NCI-H2081 (cell line): Measurements from ENCODE around the gene GNA12.

Experiments
- DNase-seq, 2 experiments: peaks; one replicate each; lab custom pipeline; 2025; lab: John Stamatoyannopoulos, UW

The GNA12 gene

DNA sequence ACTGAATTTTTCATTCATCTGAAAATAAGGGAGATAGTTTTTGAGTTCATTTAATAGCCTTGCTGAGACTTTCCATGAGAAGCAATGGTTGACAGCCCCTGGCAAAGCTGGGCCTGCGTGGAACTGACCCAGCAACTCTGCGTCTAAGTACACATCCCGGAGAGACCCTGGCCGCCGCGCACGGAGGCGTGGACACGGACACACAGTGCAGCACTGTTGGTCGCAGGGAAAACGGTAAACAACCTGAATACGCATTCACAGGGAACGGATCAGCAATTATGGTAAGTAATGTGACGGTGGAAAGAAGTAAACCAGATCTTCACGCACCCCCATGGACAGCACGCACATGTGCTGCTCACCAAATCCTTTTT, 28.2 kb downstream of the GNA12 start:
- DNase-seq, result no peak

DNA sequence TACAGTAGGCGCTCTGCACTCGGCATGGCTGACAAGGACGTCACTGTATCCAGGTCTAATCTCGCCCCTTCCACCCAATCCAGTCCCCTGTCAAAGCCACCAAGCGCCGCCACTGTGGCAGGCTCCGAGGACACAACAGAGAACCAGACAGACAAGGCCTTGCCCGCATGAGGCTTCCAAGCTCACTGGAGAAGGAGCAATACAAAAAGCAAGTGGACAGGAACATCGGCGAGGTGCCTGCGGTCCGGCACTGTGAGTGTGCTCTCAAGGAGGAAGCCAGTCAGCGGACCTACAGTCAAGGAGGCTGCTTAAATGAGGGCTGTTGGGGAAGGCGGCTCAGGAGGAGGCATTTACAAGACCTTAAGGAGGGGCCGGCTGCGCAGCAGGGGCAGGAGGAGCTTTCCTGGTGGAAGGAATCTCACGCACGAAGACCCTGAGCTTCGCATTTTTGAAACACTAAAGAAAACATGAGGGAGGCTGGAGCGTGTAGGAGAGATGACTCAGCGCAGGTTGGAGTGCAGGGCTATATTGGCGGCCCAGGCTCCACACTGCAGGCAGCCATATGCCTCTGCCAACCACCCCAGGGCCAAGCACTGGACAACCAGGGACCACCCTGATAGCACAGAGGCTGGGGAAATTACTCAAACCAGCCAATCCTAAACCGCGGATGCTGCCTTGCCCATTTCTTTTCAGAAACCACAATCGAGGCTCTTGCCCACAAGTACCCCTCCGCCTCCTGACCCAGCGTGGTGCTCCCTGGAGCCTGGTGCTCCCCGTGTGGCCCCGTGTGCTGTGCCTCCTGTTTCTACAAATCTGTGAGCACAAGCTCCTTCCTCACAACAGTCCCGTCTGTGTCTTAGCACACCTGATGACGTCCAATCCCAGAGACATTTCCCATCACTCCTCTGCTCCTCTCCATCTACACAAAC, 28.9 kb downstream of the GNA12 start:
- no peak for DNase-seq

DNA sequence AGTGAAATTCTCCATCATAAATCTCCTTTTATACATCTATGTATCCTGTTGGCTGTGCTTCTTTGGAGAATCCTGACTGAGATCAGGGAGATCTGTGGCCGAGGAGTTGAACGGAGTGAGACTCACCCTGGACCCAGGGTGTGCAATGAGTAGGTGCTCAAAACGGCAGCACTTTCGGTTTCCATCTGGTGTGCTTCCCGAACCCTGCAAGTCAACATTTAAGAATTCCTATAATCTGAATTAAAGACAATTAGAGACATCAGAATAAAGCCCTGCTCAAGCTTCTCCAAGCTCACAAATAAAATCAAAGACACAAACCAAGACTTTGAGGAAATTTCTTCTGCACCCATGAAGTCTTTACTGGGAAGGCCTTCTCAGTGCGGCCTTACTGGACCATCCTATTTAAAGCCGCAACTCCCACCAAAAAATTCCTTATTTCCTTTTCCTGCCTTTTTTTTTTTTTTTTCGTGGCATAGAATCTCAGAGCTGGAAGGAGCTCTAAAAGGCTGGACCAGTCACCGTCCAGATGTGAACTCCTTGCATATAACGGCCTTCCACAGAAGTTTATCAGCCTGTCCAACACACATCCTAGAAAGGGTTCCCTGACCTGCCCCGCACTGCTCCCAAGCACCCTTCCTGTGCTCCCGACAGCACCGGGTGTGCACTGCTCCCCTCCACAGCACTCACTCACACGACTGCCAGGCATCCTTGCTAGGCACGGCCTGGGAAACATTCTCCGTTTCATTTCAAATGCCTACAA, 29.7 kb downstream of the GNA12 start:
- no peak for DNase-seq

DNA sequence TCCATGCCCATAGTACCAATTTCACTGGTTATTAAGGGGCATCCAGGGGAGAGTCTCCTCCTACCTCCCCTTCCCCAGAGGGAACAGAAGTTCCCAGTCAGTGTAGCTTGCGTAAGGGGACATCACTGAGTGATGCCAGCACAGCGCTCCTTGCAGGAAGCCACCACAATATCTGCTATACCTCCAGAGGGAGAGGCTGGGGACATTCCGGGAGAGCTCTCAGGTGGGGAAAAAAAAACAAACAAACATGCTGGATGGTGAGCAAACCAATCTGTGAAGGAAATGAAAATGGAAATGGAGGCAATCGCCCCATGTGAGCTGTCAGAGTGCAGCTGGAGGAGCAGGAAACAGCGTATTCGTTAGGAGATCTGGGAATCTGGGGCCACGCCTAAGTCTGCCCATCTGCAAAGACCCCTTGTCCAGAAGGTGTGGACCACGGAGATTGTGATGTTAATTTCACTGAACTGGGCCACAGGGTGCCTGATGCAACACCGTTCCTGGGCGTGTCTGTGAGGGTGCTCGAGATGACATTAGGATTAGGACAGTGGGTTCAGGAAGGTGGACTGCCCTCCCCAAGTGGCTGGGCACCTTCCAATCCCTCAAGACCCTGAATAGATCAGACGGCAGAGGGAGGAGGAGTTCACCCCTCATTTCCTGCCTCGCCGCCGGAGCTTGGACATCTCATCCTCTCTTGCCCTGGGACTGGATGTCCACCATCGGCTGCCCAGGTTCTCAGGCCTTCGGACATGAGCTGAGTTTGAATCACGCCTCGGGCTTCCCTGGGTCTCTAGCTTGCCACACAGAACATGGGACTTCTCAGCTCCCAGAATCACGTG, 30.5 kb downstream of the GNA12 start:
- DNase-seq, result no peak

DNA sequence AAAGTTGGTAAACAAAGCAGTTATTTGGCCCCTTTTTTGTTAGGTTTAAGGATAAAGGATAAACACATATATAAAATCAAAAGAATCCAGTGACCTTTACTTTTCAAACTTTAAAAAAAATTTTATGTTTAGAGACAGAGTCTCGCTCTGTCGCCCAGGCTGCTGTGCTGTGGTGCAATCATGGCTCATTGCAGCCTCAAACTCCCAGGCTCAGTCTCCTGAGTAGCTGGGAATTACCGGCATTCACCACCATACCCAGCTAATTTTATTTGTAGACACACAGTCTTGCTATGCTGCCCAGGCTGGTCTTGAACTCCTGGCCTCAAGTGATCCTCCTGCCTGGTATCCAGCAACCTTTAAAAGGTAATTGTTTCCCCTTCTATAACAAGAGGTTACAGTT, 31.3 kb downstream of the GNA12 start:
- DNase-seq, result no peak

DNA sequence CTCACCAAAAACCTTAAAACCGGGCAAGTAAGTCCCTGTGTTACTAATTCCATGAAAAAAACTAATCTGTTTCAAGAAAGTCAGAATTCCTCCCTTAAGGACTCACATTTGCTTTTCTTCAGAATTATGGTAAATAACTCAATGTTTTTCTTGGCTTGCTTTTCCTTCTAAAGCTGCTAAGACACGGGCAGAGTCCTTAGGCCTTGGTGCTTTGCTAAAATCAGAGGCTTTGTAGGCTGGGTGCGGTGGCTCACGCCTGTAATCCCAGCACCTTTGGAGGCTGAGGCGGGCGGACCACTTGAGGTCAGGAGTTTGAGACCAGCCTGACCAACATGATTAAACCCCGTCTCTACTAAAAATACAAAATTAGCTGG, 32.0 kb downstream of the GNA12 start:
- DNase-seq, result no peak

DNA sequence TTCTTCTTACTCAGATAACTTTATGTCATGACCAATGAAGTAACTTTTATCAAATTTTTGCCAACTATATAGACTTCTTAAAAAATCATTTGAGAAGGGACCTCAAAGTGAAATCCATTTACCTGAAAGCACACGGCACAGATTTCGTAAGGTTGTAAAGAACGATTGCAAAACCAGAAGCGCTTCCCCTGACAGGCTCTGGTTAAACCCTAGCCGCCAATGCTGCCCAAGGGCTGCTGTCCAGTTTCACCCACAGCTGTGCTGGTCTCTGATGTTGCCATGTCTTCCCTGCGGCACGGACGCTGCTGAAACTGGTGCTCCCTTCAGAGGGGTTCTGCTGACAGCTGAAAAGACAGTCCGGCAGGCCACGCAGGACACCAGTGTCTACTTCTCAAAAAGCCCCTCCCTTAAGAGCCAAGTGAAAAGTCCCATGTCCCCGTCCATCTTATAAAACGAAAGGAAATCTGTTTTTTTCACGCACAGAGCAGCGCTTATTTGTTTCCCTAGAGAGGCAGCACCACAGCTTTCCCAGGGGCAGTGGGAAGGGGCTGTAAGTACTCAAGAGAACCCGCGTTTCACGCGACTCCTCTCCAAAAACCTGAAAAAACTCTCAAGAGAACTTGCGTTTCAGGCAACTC, 32.5 kb downstream of the GNA12 start:
- DNase-seq, result no peak

DNA sequence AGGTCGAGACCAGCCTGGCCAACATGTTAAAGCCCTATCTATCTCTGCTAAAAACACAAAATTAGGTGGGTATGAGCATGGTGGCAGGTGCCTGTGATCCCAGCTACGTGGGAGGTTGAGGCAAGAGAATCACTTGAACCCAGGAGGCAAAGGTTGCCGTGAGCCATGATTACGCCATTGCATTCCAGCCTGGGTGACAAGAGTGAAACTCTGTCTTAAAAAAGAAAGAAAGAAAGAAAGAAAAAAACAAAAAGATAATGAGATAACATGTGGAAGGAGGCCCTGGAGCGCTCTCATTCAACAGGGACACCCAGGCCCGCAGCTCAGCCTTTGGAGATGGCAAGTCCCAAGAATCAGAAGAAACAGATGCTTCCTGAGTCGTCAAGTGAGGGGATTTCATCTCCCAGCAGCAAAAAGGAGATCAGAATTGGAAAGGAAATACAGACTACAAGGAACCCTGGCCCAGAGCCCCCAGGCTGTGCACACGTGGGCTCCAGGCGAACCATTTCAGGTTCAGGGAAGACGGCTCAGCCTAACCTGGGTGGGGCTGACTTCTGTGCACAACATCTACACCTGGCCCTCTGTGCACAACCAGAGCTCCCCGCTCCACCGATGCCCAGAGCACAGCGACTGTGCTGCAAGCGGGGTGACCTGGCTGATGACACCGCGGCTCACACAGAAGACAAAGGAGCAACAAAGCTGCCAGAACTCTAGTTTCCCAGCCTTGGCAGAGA, 33.3 kb downstream of the GNA12 start:
- no peak for DNase-seq

DNA sequence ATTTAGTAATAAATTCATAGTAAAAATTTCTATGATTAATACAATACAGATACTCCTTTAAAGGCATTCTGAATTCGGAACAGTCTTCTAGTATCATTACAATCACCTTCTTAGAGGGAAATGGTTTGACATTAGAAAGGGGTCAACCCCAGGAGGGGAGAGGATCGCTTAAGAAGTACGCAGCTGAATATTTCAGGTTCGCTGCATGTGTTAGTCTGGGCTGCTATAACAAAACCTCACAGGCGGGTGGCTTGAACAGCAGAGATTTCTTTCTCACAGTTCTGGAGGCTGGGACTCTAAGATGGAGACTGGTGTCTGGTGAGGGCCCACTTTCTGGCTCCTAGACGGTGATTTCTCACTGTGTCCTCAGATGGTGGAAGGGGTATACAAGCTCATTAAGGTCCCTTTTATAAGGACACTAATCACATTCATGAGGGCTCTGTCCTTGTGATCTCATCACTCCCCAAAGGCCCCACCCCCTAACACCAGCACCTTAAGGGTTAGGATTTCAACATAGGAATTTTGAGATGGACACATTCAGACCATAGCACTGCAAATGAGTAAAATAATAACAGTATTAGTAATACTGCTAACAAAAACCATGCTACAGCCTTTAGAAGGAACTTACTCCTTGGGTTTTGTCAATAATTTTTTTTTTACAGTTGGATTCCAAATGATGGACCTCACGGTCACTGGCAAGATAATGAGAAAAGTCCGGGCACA, 34.0 kb downstream of the GNA12 start:
- DNase-seq, result no peak

DNA sequence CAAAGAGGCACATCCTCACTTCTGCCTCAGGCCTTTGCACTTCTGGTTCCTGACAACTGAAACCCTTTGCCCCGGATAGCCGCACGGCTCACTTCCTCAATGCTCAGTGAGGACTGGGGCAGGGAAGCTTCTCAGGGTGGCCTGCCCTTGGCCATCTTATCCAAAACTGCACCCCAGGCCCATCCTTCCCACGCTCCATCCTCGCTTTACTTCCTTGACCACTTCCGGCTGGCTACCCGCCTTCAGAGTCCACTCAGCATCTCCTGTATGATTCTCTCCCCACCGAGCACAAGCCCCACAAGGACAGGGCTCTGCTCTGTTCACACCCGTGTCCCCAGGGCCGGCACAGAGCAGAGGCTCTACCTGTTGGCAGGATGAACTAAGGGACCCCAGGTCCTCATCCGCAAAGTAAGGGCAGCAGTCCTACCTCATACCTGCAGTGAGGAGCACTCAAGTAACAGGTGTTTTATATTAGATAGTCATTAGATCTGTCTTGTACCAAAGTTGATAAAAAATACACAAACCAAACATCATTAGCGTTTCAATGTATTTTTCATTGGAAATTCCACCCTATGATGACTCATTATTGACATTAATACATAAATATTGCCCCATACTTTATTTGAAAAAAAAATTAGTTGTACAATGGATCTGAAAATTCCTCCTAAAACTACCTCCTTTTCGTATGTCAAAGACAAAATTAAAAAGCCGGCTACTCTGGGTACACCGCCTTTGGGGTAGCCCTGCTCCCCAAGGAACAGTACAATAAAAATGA, 35.0 kb downstream of the GNA12 start:
- DNase-seq, result no peak

DNA sequence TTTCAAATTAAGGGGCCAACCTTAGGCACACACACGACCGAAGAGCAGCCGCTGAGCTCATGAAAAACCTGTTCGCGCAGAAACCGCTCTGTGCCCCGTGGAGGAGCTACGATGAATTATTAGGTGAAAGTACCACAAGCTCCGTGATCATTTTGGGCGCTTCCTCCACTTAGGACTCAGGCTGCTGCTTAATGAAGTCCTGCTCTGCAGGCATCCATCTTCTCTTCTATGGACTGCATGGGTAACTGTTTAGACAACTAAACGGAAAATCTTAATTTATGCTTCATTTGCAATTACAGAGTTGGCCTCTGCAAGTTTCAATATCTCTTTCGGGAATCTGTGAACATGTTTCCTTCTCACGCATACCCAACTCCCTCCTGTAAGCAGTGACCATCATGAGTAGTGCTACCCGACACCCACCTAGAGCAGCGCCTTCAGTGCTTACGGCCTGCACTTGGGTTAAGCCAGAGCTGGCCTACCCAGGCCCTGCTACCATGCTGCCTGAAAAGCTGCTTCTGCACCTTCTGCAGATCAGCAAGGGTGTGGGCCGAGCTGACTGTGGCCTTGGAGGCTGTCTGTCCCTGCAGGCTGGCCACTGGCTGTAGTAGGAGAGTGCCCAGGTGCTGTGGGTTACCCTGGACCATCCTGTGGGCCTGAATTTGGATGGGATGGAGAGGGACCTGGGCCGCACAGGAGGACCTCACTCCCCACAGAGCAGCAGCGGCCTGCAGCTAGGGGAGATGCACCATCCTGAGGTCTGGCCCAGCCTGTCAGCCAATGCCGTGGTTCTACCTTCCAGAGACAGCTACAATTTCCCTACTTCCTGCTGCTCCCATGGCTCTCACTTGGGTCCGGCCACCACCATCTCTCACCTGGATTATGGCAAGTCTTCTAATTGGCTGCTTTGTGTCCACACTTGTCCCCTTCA, 36.0 kb downstream of the GNA12 start:
- no peak for DNase-seq

DNA sequence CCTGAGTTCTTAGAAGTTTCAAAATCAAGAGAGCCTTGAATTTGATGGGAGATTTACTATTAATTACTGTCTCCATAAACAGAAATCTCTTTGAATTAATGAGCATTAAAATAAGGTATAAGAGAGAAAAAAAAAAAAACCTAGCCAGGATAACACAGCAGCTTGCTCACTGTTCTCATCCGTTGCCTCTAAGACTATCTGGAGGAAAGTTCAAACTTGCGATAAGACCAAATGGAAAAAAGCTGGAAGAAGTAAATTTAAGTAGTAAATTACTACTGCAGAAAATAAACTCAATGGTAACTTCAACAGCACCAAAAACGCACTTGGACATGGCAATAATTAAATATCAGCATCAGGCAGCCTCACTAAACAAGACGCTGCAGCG, 36.7 kb downstream of the GNA12 start:
- DNase-seq, result no peak

DNA sequence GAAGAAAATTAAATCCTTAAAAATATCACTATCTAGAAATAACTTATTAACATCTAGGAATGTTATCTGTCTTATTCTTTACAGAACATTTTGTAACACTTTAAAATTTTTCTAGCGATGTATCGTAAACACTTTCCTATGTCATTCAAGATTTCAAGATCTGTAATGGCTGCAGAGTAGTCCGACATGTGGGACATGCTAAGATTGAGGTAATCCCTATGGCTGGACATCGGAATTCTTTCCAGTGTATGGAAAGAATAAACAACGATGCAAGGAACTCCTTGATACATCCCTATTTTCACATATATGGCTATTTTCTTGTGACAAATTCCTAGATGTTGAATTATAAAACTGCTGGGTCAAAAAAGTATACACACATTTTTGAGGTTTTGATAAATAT, 37.5 kb downstream of the GNA12 start:
- DNase-seq, result no peak

DNA sequence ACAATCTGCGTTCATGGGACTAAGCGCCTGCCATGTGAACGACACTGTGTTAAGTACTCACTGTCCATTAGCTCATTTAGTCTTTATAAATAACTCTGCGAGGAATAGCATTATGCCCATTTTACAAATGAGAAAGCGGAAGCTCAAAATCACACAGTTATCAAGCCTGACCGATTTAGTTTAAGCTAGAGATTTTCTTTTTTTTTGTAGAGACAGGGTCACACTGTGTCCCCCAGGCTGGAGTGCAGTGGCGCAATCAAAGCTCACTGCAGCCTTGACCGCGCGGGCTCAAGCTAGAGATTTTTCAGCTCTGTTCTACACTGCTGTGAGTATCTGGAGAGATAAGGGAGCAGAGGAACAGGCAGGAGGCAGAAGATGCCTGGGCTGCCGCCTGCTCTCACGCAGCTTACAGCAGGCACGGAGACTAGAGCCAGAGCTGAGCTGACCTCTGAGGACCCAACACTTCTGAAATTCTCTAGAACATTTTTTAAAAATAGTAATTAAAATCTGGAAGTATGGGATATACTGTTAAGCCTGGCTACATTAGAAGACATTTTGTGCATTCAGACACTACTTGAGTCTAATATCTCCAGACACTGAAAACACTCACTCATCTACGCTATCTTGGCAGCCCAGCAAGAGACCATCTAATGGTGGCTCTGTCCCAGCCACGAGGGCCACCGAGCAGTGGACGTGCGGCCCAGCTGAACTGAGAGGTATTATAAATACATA, 38.7 kb downstream of the GNA12 start:
- DNase-seq, result no peak

DNA sequence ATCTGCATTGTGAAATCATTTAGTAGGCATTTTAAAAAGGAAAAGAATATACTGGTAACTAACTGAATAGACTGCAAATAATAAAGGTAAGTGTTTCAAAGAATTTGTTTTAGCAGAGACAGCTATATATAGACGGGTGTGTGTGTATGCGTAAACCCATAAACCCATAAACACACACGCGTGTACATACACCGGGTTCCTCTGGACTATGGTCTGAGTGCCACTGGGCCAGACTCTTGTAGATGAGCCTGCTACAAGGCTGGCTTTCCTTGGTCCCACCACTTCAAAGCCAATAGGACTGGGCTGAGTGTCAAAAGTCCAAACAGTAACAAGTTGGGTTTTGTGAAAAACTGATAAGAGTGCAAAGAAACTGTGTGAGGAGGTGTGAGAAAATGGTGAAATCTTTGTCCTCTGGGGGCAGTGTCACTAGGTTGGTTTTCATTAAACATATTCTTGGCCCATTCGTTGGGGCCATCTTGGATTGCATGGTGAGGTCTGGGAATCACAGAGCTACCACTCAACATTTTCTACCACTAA, 39.8 kb downstream of the GNA12 start:
- DNase-seq, result no peak

DNA sequence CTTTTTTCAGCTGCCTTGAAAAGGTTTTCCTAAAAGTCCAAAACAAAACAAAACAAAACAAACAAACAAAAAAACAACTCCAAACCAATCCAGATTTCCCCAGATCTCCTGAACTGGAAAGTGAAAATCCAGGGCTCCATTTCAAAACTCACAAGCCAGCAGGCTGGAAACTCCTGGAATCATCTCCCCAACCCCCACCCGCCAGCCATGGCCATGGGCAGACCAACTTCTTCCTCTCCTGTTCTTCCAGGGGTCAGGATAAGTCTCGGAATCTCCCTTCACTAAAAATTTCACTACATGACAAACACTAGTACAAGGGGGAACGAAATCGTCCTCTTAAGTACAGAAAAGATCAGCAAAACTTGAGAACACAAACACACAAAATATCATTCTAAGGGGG, 40.4 kb downstream of the GNA12 start:
- DNase-seq, result no peak

DNA sequence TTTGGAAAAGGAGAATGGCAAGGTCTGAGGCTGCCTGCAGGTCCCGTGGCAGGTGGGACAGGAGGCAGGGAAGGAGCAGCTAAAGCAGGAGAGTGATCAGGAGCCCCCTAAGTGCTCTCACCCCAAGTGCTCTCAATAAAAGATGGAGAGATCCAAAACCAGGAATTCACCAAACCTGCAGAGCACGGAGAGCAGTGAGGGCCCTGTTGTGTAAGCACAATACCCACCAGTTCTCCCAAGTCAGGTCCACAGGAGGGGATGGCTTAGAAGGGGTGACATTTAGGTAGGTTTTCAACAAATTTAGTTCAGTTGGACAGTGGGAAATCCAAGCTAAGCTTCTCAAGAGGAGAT, 40.8 kb downstream of the GNA12 start:
- DNase-seq, result no peak
